Peyer's patch (tissue), 4 donors: Measurements from ENCODE around the gene PHACTR1.

Experiments used
- CTCF ChIP-seq, 6 experiments: fragments of 450-650 bp in 4 of 6; fragments of 200-600 bp in 2 of 6; sonication (generic) in 1 of 6; IDR thresholded peaks; one replicate each; pipeline ENCODE4 v1.5.1; 2017 to 2019; ENCODE audit warnings: antibody characterized with exemption in 6 of 6, mild to moderate bottlenecking in 3 of 6, moderate library complexity in 1 of 6
- POLR2A ChIP-seq, 2 donors: fragments of 450-650 bp; IDR thresholded peaks; one replicate each; pipeline ENCODE4 v1.5.1; 2017; ENCODE audit warnings: antibody characterized with exemption in 2 of 2, mild to moderate bottlenecking in 2 of 2, moderate library complexity in 2 of 2

- TF ChIP-seq CTCF (IDR thresholded peaks at IDR 0.05) (no peak), POLR2A (IDR thresholded peaks at IDR 0.05) (no peak)
These were observed 132.6 kb downstream of the PHACTR1 start for GRCh38 chr6:12848964-12849808.
